GM18511 (cell line): ENCODE results near the gene RNASE12.
"Not testable (repeated sequence)": the region's sequence is repeated elsewhere in the genome, so short reads cannot be mapped to it uniquely, and the experiment has no call there.

Experiments used
- ATAC-seq: cut with Tn5 transposase; IDR thresholded peaks from one replicate; pipeline ENCODE4 v1.9.1; 2021; ENCODE audit warnings: mild to moderate bottlenecking, moderate library complexity; ENCODE audit not compliant: unreplicated experiment

RNASE12 gene, protein sequence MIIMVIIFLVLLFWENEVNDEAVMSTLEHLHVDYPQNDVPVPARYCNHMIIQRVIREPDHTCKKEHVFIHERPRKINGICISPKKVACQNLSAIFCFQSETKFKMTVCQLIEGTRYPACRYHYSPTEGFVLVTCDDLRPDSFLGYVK

DNA sequence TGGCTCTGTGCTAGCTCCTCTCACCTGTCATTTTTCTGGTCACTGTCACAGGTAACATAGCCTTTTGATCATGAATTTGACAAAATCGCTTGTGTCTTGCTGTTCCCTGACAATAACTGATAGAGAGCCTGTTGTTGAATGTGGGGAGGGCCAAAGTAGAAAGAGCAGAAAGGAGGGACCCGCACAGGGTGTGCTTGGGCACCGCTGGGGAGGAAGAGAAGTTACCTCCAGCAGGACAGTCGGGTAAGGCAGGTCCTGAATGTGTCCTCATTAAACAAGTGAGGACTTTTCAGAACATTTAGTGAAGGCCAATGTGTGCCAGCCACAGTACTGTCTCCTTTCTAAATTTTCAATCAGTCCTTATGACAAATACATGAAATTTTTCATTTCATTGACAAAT is at the start of gene RNASE12:
Gene RNASE12, minus strand, starts transcription at position 142 of the 400 bp plus-strand sequence. CDS start 653 bp downstream, outside the sequence.
- ATAC-seq: no peak

DNA sequence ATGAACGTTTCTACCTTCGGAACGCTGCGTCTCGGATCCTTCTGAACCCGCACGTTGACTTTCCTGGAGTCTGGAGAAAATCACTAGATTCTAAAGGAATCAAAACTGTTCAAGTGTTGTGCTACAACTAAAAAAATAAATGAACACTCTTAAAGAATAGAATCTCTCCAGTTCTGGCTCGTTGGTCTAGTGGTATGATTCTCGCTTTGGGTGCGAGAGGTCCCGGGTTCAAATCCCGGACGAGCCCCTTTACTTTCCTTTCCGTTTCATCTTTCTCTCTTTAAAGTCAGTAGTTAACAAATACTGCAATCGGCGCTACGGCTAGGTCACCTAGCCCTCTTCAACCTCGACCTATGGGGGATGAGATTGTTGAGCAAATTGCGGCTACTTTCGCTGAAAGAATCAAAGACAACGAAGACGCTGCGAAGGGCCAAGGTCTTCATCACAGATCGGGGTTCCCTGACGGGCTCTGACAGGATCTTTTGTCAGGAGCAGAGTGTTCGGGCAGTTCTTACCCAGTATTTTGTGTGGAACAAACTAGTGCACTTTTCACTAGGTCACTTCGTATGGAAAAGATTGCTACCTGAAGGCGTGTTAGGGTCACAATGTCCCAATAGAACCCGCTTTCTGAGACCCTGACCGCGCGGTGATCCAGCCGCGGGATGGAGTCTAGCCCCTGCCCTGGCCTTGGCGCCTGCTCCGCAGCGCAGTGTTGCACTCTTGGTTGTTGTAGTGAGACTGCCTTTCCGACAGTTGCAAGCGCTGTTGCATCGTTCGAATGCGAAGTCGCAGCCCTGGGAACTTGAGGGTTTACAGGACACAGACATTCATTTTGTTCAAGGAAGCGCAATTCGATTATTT is 41.9 kb upstream of the RNASE12 start:
- peak; percentile 60 for ATAC-seq

DNA sequence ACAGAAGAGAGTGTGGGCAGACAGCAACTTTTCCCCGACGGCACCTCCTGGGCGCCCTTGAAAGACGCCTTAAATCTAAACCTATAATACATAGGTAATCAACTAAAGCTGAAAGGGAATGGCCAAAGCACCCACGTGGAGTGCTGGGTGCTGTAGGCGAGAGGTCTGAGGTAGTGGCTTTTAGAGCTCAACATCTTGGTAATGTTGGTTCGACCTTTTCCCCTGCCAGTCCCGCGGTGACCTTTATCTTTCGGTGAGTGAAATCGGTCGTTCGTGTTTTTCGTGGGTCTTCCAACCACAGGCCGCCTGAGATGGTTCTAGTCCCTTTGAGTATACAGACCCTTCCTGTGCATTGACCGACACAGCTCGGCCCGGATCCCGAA is 41.3 kb upstream of the RNASE12 start:
- peak; percentile 22 for ATAC-seq

DNA sequence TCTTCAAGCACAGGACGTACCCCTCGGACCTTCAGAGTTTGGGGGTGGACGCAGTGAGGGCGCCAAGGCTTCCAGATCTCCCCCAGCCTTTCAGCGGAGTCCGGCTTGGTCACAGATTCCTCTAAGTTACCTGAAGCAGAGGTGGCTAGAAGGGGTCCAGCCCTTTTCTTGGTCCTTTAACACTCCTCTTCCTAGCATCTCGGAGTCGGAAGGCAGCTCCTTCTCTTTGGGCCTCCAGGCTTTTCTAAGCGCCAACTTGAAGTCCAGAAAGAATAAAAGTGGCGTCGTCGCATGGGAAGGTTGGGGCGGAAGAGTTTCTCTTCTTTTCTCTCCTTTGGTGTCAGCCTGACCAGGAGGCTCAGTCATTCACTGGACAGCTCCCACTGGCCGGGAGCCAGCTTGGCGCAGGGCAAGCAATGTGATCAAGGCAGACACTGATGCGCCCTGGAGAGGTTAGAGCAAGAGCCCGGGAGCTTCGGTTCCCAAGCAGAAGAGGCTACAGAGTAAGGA is 40.8 kb upstream of the RNASE12 start:
- ATAC-seq: no peak

DNA sequence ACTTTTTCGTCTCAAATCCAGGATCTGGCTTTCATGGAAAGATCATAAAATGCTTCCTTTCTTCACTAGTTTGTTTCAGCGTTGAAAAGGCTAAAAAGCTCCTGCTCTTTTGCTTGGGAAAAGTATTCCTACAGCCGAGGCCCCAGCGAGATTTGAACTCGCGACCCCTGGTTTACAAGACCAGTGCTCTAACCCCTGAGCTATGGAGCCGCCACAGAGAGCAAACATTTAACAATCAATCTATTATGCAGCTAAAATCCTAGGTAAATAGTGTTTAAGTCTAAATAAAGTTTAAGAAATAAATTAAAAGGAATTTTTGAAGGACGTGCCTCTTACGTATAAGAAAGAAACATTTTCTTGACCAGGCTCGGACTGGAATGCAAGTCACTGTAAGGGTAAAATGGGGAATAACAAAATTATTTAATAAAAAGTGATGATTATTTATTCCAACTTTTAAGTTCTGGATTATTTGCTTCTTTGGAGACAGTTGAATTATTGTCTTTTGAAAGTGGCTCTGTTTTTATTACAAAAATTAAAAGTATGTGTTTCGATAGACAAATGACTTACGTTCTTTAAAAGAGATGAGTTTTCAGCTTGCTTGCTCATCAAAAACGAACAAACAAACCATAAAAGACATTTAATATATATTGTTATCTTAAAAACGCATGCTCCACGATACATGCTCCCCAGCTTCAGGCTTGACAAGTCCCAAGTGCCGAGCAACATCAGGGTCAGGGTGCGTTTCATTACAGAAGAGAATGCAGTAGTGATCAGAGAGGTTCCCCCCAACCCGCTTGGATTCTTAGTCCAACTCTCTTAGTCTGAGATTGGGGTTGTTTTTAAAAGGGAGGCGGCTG is 40.1 kb upstream of the RNASE12 start:
- ATAC-seq: no peak

DNA sequence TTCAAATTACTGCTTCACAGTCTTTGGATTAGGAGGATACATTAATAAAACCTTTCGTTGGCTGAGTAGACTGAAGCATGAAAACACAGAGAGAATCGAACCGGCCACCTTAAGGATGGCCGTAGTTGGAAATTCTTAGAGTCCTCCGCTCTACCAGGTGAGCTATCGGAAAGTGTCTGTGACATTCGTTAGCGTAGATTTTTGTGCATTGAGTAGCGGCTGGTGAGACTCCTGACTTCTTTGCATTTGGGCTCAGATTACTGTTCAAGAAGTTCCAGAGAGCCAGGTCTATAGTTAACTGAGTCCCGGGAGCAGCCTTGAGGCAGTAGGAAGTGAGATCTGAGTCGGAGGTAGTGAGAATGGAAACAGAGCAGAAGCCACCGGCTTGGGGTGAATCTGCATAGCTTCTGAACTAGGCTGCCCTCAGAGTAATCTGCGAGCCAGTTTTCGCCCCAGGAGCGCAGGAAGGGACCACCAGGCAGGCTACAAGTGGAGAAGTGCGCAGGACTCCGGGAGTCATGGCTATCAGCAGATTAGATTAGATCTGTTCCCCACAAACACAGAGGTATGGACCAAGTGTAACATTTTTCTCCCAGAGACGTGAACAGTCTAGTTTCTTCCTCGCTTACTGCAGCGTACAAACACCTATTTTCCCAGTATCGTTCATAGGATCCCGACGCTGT is 39.3 kb upstream of the RNASE12 start:
- ATAC-seq: no peak

DNA sequence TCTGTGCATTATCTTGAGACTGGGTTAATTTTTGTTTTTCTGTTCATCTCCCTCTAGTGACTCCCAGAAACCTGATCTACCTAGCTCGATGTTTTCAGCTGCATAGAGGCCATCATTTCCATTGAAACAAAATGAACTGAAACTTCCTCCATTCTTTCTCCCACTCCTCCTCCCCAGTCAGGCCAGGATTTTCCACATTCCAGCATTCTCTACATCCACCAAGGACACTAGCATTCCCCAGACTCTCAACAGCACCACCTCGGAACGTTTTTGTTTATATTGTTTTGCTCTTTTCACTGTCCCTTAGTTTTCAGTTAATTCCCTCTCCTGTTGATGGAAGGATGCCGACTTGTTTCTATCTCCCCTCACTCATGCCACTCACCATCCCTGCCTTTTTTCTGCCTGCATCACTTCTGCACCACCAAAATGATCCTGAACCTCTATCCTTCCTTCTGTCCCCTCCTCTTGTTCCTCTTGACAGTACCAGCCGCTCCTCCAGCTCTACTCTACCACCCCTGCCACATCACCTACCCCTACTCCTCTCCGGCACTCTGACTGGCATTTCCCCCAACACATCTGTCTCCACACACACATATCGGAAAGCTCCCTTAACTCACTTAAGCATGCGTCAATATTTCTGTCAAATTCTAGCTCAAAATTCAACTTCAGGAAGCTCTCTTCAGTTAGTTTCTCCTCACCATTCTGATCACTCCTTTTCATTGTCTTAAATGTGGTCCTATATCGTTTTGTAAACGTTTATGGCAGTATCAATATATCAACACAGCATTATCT is 37.1 kb upstream of the RNASE12 start:
- no peak for ATAC-seq

DNA sequence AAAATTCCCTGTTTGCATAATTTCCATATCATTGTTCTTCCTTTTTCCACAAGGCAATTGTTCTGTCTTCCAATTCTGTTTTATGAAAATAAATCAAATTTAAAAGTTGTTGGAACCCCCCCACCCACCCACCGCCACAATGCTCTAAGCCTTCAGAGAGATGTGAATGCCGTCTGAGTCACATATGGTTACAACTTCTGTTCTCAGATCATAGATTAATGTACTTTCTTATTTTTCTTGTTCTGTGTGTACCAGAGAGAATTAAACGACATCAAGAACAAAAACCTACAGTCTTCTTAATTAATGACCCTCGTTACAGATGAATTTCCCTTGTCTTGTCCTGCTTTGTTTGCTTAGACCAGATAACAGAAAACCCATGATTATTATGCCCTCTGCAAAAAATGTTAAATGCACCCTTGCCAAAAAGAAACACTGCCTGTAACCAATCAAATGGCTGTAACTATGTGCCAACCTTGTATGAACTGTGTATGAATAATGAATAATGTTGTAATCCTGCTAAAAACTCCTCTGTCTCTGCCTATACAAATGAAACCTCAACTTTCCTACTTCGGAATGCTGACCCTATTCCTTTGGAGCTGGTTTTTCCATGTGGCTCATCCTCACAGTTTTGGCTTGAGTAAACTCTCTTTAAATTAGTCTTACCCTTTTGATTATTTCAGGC is 36.3 kb upstream of the RNASE12 start:
- no peak for ATAC-seq

DNA sequence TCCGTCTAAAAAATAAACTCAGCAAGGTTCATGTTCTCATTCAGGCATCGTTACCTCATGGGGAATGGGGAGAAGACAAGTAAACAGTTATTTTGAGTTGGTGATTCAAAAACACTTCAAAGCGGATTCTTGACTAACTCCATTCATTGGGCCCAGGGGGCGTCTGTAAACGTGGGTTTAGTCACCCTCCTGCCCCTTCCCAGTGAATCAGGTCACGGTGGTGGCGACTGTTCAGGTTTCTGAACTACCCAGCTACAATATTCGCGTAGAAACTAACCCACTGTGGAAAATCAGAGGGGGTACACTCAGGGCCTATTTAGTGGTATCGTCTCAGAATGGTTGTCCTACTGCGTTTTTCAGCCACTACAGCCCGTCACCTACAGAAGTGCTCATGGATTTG is 35.1 kb upstream of the RNASE12 start:
- no peak for ATAC-seq

DNA sequence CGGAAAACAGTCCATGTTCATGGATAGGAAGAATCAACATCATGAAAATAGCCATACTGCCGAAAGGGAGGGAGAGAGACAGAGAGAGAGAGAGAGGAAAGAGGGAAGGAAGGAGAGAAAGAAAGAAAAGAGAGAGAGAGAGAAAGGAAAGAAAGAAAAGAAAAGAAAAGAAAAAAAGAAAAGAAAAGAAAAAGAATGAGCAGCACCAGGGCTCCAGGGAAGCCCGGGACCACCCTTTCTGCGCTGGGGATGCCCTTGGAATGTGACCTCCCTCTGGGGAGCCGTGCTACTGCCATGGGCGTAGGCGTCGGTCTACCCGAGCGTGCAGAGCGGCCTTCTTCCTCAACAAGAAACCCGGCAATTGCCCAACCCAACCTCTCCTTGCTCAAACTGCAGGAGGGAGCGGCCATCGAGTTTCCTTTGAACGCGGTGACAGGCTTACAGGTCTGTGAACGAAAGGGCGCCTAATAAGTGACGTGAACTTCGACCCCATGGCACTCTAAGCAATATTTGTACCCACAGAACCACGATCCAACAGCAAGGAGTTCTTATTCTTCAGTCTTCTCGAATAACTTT is 33.4 kb upstream of the RNASE12 start:
- ATAC-seq: peak; percentile 51

DNA sequence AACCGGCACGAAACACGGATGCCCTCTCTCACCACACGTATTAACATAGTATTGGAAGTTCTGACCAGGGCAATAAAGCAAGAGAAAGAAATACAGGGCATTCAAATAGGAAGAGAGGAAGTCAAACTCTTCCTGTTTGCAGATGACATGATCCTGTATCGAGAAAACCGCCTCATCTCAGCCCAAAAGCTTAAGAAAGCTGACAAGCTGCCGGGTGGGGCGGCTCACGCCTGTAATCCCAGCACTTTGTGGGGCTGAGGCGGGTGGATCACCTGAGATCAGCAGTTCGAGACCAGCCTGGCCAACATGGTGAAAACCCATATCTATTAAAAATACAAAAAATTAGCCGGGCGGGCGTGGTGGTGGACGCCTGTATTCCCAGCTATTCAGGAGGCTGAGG is 32.6 kb upstream of the RNASE12 start:
- no peak for ATAC-seq

DNA sequence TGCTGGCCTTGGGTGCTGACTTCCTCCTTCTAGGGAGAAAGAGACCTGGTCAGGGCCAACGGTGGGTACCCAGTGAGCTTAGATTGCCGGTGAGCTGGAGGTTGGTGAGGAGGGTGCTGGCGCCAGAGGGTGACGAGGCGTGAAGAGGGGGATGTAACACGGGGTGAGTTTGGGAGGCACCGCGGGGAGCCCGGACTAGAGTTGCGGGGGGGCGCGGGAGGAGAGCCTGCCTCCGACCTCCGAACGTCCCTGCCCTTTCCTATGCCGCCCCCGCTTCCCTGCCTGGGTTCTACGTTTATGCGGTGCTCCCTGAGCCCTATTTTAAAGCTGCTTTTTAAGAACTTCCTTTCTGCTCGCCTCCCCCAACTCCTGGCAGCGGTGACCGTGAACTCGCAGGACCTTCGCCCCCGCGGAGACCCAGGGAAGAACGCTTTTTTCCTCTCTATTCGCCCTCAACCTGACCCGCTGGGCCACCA is 31.7 kb upstream of the RNASE12 start:
- ATAC-seq: no peak

DNA sequence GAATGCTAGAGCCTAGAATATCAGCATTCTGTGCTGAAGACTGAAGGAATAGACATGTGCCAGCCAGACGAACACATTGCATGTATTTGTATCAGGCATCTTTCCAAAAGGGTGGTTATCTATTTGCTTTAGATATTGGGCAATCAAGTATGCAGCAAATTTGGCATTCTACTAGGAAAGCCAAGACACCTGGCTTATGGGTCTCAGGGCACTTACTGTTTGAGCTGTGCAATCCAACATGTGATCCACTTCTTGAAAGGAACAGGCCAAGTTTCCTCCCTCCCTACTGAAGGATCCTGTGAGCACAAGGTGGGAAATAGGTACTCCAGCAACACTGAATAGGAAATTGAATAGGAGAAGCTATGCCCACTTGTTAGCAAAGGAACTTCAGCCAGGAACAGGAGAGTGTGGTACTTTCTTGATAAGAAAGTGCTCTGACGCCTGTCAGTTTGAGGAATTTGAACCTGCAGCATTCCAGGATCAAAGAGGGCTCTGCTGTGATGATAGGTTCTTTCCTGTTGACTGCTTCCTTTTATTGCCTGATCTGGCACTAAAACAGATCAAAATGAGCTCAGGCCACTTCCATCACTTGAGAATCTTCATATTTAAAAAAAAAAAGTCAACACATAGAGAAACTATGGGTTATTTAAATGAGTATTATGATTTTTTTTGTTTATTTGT is 29.8 kb upstream of the RNASE12 start:
- no peak for ATAC-seq

DNA sequence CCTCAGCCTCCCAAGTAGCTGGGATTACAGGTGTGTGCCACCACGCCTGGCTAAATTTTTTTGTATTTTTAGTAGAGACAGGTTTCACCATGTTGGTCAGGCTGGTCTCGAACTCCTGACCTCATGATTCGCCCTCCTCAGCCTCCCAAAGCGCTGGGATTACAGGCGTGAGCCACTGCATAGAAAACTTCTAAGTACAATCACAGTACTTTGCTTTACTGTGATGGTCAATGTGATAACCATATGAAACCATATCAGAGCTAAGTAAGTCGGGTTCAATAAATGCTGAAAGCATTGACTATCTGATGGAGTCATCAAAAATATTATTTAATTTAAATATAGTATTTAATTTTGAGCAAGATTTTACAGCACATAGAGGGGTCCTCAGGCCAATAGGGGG is 28.5 kb upstream of the RNASE12 start:
- not testable (repeated sequence) for ATAC-seq

DNA sequence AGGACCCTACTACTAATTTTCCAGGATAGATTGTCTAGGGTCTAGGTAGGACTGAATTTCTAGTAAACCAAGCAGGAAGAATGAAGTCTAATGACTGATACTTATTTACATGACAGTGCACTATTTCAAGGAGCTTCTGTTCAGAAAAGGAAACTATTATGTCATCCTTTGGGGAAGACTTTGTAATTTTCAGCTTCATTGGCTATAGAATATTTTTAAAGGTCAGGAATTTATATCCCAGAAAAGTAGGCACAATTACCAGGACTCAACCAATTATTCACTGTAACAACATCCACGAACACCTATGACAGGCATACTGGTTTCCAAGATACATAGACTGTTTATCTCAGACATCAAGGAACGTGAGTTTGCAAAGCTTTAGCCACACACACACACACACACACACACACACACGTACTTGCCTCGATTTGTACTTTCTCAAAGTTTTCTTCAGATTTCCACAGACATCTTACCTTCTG is 27.1 kb upstream of the RNASE12 start:
- ATAC-seq: no peak

DNA sequence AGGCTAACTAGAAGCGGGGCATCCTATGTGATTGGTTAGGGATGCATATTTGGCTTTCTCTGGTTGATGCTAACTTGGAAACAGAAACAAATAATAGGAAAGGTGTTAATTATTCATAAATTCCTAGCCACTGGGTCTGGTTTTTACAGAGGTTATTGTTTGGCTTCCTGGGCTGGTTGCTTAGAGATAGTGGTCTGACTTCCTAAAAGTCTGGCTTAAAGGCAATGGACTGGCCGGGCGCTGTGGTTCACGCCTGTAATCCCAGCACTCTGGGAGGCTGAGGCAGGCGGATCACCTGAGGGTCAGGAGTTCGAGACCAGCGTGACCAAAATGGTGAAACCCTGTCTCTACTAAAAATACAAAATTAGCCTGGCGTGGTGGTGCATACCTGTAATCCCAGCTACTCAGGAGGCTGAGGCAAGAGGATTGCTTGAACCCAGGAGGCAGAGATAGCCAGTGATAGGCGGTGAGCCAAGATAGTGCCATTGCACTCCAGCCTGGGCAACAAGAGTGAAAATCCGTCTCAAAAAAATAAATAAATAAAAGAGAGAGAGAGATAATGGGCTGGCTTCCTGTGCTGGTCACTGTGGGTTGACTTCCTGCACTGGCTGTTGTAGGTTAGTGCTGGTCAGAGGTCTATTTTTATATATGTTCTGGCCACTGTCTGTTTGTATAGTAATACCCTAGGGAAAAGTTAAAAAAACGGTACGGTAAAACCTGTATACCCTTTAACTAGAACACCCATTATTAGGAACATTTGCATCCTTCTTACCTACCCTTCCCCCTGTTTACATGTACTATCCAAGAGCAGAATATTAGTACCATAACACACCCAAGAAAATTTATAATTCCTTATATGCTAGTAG is 26.2 kb upstream of the RNASE12 start:
- peak; percentile 25 for ATAC-seq

DNA sequence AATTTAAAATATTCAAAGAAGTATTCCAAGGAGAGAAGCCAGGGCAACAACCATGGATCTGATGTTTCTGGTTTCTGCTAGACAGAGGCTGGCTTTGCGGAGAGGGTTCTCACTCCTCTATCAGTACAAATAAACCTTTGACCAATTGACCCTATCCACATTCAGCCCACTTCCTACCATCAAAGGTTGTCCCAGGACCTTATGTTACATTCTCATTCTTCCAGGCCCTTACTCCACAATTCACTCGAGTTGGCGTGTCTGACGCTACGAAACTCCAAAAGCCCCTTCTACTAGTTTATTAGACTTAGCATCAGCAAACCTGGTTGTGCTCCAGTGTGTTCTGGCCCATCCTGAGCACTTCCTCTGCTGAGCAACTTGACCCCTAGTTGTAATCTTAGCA is 24.8 kb upstream of the RNASE12 start:
- no peak for ATAC-seq
